ENCODE results near the gene GMPPA.

GMPPA gene

DNA sequence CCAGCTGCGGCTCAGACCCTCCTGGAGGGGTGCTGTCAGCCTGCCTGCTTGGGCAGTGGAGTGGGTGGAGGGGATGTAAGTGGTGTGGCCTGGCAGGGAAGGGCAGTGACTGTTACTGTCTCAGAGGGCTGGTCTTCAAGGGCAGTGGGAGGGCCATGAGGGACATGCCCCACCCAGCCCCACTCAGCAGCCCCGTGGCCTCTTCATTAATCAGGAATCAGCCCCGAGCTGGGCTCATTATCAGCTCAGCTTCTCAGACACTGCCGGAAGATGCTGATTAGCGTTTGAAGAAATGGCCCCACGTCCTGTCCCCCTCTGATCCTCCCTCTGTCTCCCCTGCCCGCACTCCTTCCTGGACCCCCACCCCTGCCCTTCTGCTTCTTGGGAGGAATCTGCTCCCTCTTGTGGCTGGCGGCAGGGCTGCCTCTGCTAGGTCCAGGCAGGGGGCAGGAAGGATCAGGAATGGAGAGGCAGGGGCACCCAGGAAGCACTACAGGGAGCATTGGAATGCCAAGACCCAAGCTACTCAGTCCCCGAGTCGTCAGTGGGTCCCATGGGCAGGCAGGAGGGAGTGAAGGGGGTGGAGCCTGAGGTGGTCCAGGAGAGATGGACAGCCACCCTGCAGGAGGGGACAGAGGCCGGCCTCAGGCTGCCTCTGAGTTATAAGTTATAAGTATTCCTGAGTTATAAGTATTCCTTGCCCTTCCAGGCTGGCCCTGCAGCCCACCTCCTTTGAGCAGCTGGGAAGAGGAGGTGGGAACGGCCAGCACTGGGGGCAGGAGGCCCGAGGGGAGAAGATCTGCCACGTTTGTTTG is 22.6 kb downstream of the GMPPA start:
- no peak for DNase-seq (ENCODE audit: low read depth in 2 of 2)

DNA sequence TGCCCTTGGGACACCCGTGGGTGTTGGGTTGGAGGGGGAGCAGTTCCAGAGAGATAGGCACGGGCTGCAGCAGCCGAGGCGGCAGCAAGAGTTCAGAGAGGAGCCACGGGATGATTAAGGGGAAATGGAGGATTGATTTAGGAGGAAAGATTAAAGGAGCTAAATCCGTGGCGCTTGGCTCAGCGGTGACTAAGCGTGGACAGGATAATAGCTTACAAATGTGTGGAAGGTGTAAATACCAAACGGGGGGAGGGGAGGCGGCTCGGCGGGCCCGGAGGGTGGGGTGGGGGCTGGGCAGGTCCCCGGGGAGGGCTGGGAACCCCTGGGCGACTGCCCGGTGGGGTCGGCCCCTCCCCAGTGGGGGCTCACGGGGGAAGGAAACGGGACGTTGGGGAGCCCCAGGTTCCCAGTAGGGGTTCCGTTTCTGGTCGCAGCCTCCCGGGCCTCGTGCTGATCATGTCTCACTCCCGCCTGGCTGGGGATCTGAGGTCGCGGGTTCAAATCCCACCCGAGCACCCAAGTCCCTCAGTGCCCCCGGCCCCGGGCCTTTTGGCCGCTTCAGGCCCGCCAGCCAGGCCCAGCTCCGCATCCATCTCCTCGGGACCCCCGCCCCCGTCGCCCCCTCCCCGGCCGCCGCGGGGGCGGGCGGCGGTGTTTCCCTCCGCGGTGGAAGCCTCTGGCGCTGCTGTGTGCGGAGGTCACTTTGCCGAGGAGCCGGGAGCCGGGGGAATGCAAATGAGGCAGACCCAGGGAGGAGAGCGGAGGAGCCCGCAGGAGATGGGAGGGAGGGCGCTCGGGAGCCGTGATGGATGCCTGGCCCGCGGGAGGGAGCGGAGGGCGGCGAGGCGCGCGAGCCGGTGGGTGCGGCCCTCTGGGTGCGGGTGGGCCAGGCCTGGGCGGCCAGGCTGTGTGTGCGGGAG is 23.7 kb downstream of the GMPPA start:
- no peak for DNase-seq (ENCODE audit: low read depth in 2 of 2)

DNA sequence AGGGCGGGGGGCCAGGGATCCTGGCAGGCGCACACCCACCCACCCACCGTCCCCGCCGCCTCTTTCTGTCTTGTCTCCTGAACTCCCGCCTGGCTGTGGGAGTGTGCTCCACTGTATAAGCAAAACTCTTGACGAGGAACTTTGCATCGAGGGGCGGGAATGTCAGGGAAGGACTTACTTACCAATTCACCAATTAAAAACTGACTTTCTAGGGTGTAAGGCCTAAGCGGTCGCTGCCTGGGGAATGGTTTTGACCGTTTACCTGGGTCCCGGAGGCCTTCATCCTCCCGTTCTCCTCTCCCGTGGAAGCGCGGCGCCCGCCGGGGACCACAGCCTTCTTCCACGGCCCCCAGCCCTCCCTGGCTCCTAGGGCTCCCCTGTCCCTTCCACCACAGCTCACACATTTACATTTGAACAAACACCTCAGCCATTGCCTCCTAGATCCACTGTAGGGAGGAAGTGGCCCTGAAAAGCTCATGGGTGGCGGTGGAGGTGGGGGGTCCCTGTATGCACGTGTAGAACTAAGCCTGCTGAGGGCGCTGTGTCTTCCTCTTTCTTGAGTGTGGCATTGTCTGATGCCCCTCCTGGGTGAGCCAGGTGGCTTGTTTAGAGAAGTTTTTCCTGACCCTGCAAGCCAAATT is 24.5 kb downstream of the GMPPA start:
- no peak for DNase-seq (ENCODE audit: low read depth in 2 of 2)

DNA sequence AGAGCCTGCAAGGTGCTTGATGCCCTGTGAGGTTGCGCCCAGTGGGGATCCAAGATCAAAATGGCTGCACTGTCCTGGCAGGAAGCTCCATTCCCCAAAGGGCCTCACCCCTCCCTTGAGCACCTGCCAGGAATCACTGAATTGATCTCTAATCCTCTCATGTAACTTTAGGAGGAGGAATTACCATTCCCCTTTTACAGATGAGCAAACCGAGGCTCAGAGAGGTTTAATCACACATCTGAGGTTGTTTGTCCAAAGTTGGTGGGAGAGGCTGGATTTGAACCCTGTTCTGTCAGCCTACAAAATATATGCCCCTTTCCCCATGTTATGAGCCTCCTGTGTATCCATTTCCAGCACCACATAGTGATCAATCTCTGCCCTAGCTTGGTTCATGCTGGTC is 26.1 kb downstream of the GMPPA start:
- DNase-seq (ENCODE audit: low read depth in 2 of 2): no peak

DNA sequence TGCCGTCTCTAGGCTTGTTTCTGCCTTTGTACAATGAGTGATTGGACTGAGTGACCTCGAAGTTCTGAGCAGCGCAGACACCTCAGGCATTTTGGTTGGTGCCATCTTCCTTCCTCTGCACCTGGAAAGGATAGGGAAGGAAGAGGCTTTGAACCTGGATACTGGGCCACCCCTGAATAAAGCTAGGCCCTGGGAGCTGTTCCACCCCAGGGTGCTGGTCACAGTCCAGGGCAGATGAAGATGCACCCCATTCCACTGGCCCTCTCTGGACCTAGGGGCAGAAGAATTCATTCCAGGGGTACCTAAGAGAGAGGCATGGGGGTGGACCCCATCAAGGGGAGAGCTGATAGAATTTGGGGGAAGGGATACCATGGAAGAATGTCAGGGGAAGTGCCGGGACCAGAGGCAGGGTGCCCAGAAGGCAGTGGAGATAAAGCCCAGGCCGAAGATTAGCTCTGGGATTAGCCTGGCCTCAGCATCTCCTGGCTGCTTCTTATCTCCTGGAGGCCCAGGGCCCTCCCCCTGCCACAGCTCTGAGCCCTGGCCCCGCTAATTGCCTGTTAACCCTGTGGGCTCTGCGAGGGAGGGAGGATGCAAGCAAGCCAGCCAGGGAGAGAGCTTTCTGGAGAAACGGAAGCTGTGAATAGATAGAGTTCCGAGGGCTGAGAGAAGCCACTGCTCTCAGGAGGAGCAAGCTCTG is 27.0 kb downstream of the GMPPA start:
- no peak for DNase-seq (ENCODE audit: low read depth in 2 of 2)

DNA sequence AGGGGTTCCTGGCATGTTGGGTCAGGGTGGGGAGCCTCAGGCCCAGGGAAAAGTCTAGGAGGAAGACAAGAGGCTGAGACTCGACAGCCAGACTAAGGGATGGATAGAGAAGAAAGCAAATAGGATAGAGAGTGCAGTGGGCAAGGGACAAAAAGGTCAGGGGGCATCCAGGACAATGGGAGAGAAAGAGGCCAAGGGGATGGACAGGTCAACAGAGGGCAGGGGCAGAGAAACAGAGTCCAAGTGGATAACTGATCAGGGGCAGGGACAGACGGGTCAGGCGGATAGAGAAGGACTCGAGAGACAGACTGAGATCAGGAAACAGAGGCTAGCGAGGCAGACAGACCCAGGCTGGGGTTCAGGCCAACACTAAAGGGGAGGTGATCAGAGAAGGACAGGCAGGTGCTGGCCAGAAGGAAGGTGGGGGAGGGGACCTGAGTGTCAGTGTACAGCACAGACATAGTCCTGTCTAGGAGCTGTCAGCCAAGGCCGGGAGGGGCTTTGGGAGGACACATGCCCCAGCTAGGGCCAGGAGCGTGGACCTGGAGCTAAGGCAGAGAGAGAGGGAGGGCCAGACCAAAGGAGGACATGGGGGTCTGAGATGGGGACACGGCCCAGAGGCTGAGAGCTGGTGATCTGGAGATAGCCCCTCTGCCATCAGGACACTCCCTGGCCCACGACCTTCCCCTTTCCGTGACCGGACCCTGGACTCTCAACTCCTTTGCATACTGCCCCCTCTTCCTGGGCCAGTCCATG is 27.8 kb downstream of the GMPPA start:
- no peak for DNase-seq (ENCODE audit: low read depth in 2 of 2)

DNA sequence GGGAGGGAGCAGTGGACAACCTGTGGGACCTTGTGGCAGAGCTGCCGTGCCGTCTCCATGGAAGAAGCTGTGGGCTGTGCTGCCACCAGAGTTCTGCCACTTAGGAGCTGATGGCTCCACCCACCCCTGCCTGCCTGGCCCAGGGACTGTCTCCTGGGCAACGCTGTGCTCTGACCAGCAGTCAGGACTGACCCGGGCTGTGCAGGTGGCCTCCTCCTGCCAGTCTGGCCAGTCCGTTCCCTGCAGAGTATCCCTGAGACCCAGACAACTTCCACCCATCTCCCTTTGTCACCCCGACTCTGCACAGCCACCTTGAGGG is 28.3 kb downstream of the GMPPA start:
- no peak for DNase-seq (ENCODE audit: low read depth in 2 of 2)

DNA sequence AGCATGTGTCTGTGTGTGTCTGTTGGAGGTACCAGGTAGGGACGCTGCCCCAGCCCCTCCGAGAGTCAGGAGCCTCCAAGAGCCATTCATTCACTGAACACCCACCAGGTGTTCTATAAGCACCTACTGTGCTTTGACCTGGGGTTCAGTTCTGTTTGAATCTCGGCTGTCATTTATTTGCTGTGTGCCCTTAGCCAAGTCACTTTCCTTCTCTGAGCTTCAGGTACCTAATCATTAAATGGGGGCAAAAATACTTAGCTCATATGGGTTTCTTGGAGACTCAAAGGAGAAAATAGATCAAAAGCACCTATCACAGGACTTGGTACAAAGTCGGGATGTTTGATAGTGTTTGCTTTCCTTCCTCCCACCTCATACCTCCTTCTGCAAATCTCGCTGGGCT is 28.8 kb downstream of the GMPPA start:
- no peak for DNase-seq (ENCODE audit: low read depth in 2 of 2)

DNA sequence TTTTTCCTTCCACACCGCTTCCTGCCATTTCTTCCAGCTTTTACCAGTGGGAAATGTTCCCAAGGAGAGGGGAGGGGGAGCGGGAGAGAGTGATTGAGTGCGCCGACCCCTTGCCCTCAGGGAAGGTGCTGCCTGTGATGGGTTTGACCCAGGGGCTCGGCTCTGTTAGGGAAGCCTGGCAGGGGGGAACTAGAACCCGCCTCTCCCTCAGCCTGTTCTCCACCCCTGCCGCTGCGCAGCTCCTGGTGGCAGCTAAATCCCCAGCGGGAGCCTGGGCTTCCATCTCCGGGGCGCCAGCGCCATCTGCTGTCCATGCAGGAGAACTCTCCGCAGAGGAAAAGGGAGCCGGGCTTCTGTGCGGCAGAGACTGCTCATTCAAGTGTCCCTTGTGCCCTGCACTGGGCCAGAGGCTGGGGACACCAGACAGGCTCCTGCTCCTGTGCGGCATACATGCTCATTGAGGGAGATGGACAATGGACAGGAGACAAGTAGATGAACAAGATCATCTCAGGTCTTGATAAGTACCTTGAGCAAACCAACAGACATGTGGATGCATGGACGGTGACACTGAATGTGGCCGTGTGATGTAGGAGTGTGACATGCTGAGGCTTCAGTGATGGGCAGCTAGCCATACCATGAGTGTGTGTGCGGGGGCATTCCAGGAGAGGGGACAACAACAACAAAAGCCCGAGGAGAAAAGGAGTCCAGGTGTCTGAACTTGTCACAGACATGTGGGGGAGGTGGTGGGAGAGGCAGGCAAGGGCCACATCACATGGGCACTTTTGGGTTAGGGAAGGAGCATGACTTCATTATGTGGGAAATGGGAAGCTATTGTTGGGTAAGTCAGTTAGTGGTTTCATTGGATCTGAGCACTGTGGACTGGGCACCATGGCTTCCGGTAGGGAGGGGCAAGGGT is 31.6 kb downstream of the GMPPA start:
- DNase-seq (ENCODE audit: low read depth in 2 of 2): peak; percentile 72 to 81

DNA sequence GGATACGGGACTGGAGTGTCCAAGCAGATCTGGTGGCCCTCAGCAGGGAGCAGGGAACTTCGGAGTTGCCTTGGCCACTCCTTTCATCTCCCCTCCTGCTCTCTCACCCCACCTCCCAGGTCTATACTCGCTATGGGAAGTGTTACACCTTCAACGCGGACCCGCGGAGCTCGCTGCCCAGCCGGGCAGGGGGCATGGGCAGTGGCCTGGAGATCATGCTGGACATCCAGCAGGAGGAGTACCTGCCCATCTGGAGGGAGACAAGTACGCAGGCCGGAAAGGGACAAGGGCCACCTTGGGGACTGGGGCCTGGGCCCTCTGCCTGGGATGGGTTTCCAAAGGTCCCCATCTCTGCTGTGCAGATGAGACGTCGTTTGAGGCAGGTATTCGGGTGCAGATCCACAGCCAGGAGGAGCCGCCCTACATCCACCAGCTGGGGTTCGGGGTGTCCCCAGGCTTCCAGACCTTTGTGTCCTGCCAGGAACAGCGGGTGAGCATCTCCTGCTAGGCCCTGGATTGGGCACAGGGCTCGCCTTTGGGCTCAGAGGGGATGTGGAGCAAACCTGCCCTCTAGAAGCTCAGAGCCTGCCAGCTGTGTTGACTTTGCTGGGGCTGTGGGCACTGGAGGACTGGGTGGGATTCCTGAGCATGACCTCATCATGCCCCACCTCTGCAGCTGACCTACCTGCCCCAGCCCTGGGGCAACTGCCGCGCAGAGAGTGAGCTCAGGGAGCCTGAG is 33.1 kb downstream of the GMPPA start:
- no peak for DNase-seq (ENCODE audit: low read depth in 2 of 2)

DNA sequence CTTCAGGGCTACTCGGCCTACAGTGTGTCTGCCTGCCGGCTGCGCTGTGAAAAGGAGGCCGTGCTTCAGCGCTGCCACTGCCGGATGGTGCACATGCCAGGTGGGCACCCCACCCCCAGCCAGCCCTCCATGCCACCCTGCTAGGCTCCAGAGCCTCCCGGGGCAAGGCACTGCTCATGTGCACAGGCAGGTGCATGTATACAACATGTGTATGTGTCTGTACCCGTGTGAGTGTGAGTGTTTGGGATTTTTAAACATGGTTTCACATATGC is 33.6 kb downstream of the GMPPA start:
- no peak for DNase-seq (ENCODE audit: low read depth in 2 of 2)

DNA sequence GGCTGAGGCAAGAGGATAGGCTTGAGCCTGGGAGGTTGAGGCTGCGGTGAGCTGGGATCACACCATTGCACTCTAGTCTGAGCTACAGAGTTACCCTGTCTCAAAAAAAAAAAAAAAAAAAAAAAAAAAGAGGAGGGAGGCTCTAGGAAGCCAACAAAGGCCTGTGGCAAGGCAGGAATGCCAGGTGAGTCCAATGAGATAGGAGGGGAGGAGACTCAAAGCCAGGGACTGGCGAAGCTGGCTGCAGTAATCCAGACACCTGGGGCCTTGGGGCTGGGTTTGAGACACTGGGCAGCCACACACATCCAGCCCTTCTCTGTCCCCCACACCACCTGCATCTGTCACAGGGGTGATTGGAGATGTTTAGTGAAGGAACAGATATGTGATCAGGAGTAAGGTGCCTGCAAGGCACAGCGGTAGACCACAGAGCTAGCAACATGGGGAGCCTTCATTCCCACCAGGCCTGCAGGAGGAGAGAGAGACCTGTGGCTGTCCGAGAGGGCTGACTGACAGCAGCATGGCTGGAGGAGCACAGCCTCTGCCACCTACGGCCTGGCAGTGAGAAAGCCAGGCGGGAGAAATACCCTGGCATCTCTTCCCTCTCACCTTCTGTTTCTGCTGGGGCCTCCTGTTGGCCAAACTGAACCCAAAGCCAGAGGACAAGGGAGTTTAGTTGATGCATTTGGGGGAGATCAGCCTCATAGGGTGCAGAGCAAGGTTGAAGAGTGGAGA is 35.4 kb downstream of the GMPPA start:
- DNase-seq (ENCODE audit: low read depth in 2 of 2): no peak

DNA sequence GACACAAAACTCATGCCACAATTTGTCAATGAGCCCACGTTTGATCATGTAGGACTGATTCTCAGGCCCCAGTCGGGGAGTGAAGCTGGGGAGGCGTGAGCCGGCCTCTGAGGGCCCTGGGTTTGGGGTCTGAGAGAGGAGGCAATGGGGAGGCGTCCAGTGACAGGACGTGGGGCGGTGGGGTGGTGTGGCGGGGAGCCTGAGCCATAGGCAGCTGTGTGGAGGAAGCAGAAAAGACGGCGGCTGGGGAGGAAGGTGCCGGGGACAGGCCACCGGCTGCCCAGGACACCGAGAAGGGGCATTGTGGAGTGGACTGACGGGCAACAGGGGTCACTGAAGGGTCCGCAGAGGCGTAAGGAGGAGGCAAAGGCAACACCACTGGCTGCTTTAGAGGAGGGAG is 37.7 kb downstream of the GMPPA start:
- DNase-seq (ENCODE audit: low read depth in 2 of 2): no peak

DNA sequence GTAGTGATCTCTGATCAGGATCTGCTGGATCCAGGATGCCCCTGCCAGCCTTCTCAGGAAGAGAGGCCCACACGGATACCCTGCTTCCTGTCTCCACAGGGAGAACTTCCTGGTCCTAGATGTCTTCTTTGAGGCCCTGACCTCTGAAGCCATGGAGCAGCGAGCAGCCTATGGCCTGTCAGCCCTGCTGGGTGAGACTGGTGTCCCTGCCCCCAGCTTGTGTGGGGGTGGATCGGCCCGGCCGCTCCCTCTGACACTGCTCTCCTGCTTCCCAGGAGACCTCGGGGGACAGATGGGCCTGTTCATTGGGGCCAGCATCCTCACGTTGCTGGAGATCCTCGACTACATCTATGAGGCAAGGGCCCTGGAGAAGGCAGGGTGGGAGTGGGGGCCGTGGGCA is 38.3 kb downstream of the GMPPA start:
- DNase-seq (ENCODE audit: low read depth in 2 of 2): no peak

DNA sequence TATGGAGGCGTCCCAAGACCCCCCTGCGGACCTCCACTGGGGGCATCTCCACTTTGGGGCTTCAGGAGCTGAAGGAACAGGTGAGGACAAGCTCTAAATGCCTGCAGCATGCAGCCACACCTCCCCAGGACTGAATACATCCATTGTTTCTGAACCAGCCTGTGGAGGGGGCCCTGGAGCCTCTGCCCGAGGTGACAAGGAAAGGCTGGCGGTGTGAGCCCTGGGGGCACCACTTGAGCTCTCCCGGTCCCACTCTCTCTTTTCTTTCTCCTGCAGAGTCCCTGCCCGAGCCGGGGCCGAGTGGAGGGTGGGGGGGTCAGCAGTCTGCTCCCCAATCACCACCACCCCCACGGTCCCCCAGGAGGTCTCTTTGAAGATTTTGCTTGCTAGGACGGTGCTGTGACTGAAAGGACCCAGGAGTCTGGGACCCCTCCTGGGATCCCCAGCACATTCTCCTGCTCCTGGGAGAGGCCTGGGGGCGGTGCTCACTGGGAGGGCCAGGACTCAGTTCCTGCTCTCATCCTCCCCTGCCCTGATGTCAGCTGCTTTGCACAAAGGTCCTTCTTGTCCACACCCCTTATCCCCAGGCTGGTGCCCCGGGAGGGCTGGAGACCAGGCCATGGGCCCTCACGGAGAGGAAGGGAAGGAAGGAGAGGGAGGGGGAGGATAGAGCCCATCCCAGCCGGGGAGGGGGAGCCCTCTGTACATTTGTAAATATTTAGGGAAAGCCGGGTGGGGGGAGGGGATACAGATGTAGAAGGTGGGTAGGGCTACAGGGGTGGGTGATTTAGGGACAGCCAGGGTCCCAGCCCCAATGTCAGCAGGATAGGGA is 39.2 kb downstream of the GMPPA start:
- no peak for DNase-seq (ENCODE audit: low read depth in 2 of 2)

DNA sequence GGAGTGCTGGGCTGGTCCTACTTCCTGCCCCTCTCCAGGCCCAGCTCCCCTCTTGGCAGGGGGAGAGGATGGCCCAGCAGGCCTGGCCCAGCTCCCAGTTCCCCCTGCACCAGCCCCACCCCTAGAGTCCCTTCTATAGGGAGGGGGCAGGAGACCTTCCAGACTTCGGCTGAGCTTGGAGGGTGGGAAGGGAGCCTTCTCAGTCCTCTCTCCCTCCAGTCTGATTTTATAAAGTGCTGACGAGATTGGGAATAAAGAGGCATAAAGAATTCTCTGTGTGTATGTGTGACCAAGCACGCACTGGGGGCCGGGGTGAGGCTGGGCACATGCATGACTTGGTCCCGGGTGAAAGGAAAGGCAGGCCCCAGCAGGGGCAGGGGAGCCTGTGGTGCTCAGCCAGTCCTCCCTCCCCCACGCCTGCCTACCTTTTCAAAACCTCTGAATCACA is 39.8 kb downstream of the GMPPA start:
- DNase-seq (ENCODE audit: low read depth in 2 of 2): no peak

DNA sequence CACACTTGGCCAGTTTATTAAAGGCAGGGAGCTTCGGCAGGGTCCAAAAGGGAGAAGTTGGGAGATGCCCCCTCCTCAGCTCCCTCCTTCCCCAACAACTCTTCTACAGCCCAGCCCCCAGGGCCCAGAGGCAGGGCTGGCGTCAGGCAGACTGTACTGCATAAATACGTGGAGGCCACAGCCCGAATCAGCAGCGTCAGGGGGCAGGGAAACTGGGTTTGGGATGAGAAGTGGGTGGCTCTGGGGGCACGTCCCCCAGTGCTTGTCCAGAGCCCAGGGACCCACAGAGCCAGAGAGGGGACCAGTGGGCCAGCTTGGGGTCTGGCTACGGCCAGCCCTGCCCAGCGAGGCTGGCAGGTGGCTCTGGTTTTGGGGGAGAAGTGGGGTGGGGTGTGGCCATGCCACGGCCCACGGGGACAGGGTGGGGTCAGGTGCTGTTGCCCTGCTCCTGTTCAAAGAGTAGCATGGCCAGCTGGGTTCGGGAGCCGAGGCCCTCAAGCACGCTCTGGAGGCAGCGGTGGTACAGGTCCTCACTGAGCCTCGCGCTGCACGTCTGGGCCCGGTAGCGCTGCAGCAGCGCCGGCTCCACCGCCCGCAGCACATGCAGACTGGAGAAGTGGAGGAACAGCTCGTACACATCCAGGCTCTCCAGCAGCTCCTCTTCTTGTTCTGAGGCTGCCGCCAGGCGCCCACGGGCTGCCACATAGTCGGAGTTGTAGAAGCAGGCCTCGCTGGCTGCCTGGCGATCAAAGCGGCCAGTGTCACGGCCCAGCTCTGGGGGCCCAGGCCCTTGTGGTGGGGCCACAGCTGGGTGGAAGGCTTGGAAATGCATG is 40.5 kb downstream of the GMPPA start:
- DNase-seq (ENCODE audit: low read depth in 2 of 2): no peak
